ENCODE data around the gene LAMB2.

- no peak for TF ChIP-seq EZH2 (IDR thresholded peaks at IDR 0.05)
- no peak for TF ChIP-seq POLR2AphosphoS5 (IDR thresholded peaks at IDR 0.05; ENCODE audit: borderline replicate concordance, low read depth, low read length)
Observed at GRCh38 chr3:49134471-49135265, 1.8 kb upstream of the LAMB2 start.

Data from SK-N-MC (cell line).